SK-N-SH treated with all-trans-retinoic acid at 6 μM for 48 hours (cell line): ENCODE results near the gene NUP37.
A peak's percentile ranks its signal among the peaks of the same experiment; 100 is the strongest.

Experiments used
- ATAC-seq: fragments of 200-7000 bp; cut with Tn5 transposase; 3 replicates; pipeline ENCODE4 v1.9.1; 2020; ENCODE audit warnings: mild to moderate bottlenecking, moderate library complexity
- CREB5 ChIP-seq: fragments of 250-450 bp; sonication (Bioruptor Pico); IDR thresholded peaks from 2 replicates; pipeline ENCODE4 v1.5.1; 2020; ENCODE audit warnings: low read depth, mild to moderate bottlenecking, moderate library complexity
- CSDC2 ChIP-seq: fragments of 250-450 bp; sonication (Bioruptor Pico); IDR thresholded peaks from 2 replicates; pipeline ENCODE4 v1.5.0; 2020; ENCODE audit warnings: mild to moderate bottlenecking, moderate library complexity
- CSRNP3 ChIP-seq: fragments of 250-450 bp; sonication (Bioruptor Pico); IDR thresholded peaks from 2 replicates; pipeline ENCODE4 v1.5.1; 2021; ENCODE audit warnings: mild to moderate bottlenecking, moderate library complexity
- ESRRG ChIP-seq: fragments of 250-450 bp; sonication (Bioruptor Pico); IDR thresholded peaks from 2 replicates; pipeline ENCODE4 v1.6.1; 2021; ENCODE audit warnings: mild to moderate bottlenecking
- GLIS3 ChIP-seq: fragments of 250-450 bp; sonication (Bioruptor Pico); IDR thresholded peaks from 2 replicates; pipeline ENCODE4 v1.5.0; 2020; ENCODE audit warnings: mild to moderate bottlenecking, moderate library complexity
- ISL1 ChIP-seq: fragments of 250-450 bp; sonication (Bioruptor Pico); IDR thresholded peaks from 2 replicates; pipeline ENCODE4 v2.1.2; 2022; ENCODE audit warnings: mild to moderate bottlenecking, moderate library complexity
- RARB ChIP-seq: fragments of 250-450 bp; sonication (Bioruptor Pico); IDR thresholded peaks from 2 replicates; pipeline ENCODE4 v1.8.0; 2021; ENCODE audit warnings: mild to moderate bottlenecking, moderate library complexity
- SNAI2 ChIP-seq: fragments of 250-450 bp; sonication (Bioruptor Pico); IDR thresholded peaks from 2 replicates; pipeline ENCODE4 v1.5.0; 2020; ENCODE audit warnings: mild to moderate bottlenecking, moderate library complexity
- TCF4 ChIP-seq: fragments of 250-450 bp; sonication (Bioruptor Pico); IDR thresholded peaks from 2 replicates; pipeline ENCODE4 v1.8.0; 2021; ENCODE audit warnings: mild to moderate bottlenecking, moderate library complexity, borderline replicate concordance
- TOX ChIP-seq: fragments of 250-450 bp; sonication (Bioruptor Pico); IDR thresholded peaks from 2 replicates; pipeline ENCODE4 v1.8.0; 2021; ENCODE audit warnings: mild to moderate bottlenecking, moderate library complexity, borderline replicate concordance
- ZC3H10 ChIP-seq: fragments of 250-450 bp; sonication (Bioruptor Pico); IDR thresholded peaks from 2 replicates; pipeline ENCODE4 v1.5.1; 2021; ENCODE audit warnings: mild to moderate bottlenecking, moderate library complexity
- ZFP30 ChIP-seq: fragments of 450-650 bp; formaldehyde crosslinking; IDR thresholded peaks from 2 replicates; pipeline ENCODE4 v1.5.0; 2022; ENCODE audit warnings: mild to moderate bottlenecking, moderate library complexity
- ZNF565 ChIP-seq: fragments of 450-650 bp; formaldehyde crosslinking; conservative IDR thresholded peaks from 2 replicates; pipeline ENCODE4 v1.5.0; 2020; ENCODE audit warnings: low read depth, mild to moderate bottlenecking, moderate library complexity
- ZNF70 ChIP-seq: fragments of 450-650 bp; formaldehyde crosslinking; IDR thresholded peaks from 2 replicates; pipeline ENCODE4 v1.5.0; 2020; ENCODE audit warnings: mild to moderate bottlenecking, moderate library complexity
- ZNF8 ChIP-seq: fragments of 450-650 bp; formaldehyde crosslinking; IDR thresholded peaks from 2 replicates; pipeline ENCODE4 v1.5.0; 2020; ENCODE audit warnings: mild to moderate bottlenecking, moderate library complexity
- TF ChIP-seq, protein P1 (sequence below): fragments of 250-450 bp; sonication (Bioruptor Pico); IDR thresholded peaks from 2 replicates; pipeline ENCODE4 v1.5.0; 2020; ENCODE audit warnings: mild to moderate bottlenecking, moderate library complexity
- TF ChIP-seq, protein P2 (sequence below): fragments of 250-450 bp; sonication (Bioruptor Pico); IDR thresholded peaks from 2 replicates; pipeline ENCODE4 v1.8.0; 2020; ENCODE audit warnings: mild to moderate bottlenecking, moderate library complexity, borderline replicate concordance
- TF ChIP-seq, protein P3 (sequence below): fragments of 250-450 bp; sonication (Bioruptor Pico); IDR thresholded peaks from 2 replicates; pipeline ENCODE4 v1.8.0; 2021; ENCODE audit warnings: low read depth, mild to moderate bottlenecking, moderate library complexity, borderline replicate concordance

NUP37 gene

GRCh38 chr12:102033991-102034745 lies 85.7 kb downstream of the NUP37 start:
- TF ChIP-seq ISL1 (CRISPR knock-in tag) (peak; percentile 55), TOX (CRISPR knock-in tag) (no peak), CSDC2 (CRISPR knock-in tag) (no peak), TCF4 (CRISPR knock-in tag) (no peak)
- TF ChIP-seq, protein P1, sequence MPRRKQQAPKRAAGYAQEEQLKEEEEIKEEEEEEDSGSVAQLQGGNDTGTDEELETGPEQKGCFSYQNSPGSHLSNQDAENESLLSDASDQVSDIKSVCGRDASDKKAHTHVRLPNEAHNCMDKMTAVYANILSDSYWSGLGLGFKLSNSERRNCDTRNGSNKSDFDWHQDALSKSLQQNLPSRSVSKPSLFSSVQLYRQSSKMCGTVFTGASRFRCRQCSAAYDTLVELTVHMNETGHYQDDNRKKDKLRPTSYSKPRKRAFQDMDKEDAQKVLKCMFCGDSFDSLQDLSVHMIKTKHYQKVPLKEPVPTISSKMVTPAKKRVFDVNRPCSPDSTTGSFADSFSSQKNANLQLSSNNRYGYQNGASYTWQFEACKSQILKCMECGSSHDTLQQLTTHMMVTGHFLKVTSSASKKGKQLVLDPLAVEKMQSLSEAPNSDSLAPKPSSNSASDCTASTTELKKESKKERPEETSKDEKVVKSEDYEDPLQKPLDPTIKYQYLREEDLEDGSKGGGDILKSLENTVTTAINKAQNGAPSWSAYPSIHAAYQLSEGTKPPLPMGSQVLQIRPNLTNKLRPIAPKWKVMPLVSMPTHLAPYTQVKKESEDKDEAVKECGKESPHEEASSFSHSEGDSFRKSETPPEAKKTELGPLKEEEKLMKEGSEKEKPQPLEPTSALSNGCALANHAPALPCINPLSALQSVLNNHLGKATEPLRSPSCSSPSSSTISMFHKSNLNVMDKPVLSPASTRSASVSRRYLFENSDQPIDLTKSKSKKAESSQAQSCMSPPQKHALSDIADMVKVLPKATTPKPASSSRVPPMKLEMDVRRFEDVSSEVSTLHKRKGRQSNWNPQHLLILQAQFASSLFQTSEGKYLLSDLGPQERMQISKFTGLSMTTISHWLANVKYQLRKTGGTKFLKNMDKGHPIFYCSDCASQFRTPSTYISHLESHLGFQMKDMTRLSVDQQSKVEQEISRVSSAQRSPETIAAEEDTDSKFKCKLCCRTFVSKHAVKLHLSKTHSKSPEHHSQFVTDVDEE (CRISPR knock-in tag): no peak
- TF ChIP-seq, all 23 proteins: peak for 1
- ATAC-seq: peak; percentile 50; the same call in 2 of the 3 replicates

- no peak for ATAC-seq
- TF ChIP-seq TCF4 (CRISPR knock-in tag) (no peak), ISL1 (CRISPR knock-in tag) (no peak), CSRNP3 (CRISPR knock-in tag) (no peak), ZC3H10 (no peak), GLIS3 (no peak), ZNF8 (CRISPR knock-in tag) (no peak), ZNF565 (no peak), ZNF70 (no peak), ESRRG (CRISPR knock-in tag) (no peak), SNAI2 (no peak), TOX (CRISPR knock-in tag) (no peak), ZFP30 (CRISPR knock-in tag) (no peak), RARB (no peak), CREB5 (CRISPR knock-in tag) (no peak)
- TF ChIP-seq, protein P2, sequence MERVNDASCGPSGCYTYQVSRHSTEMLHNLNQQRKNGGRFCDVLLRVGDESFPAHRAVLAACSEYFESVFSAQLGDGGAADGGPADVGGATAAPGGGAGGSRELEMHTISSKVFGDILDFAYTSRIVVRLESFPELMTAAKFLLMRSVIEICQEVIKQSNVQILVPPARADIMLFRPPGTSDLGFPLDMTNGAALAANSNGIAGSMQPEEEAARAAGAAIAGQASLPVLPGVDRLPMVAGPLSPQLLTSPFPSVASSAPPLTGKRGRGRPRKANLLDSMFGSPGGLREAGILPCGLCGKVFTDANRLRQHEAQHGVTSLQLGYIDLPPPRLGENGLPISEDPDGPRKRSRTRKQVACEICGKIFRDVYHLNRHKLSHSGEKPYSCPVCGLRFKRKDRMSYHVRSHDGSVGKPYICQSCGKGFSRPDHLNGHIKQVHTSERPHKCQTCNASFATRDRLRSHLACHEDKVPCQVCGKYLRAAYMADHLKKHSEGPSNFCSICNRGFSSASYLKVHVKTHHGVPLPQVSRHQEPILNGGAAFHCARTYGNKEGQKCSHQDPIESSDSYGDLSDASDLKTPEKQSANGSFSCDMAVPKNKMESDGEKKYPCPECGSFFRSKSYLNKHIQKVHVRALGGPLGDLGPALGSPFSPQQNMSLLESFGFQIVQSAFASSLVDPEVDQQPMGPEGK (CRISPR knock-in tag): no peak
- TF ChIP-seq, protein P3, sequence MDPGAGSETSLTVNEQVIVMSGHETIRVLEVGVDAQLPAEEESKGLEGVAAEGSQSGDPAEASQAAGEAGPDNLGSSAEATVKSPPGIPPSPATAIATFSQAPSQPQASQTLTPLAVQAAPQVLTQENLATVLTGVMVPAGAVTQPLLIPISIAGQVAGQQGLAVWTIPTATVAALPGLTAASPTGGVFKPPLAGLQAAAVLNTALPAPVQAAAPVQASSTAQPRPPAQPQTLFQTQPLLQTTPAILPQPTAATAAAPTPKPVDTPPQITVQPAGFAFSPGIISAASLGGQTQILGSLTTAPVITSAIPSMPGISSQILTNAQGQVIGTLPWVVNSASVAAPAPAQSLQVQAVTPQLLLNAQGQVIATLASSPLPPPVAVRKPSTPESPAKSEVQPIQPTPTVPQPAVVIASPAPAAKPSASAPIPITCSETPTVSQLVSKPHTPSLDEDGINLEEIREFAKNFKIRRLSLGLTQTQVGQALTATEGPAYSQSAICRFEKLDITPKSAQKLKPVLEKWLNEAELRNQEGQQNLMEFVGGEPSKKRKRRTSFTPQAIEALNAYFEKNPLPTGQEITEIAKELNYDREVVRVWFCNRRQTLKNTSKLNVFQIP (CRISPR knock-in tag): no peak
- TF ChIP-seq, protein P1 (CRISPR knock-in tag): no peak
These were observed 88.1 kb downstream of the NUP37 start for GRCh38 chr12:102031852-102032251.
